ENCODE data around the gene TYMS. TPM values are rescaled to one million over a fixed set of nuclear protein-coding genes. Genes with fewer than 3 reads are reported as not detected.

The TYMS gene
- total and polyA plus RNA-seq, 2 donors (not counting 3 experiments of a cell fraction or from before 2014, with no cell fraction given) = 136 to 200 TPM

DNA sequence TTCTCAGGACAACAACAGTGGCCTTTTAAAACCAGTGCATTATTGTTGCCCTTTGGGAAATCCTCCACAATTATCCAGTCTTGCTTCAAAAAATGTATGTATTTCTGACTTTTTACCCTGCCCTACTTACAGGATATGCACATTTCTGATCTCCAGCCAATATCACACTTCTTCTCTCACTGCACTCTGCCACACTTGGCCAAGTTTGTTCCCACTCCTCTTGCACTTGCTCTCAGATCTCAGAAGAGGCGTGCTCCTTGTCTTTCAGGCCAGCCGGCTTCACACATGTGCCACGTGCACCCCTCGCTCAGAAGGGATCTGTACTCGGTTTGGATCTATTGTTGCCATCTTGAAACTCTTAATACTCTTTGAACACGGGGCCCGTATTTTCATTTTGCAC, 45.3 kb upstream of the TYMS start:
- FAIRE-seq (no peak), DNase-seq (ENCODE audit: low read depth, low spot score) (no peak)
- H3K27ac ChIP-seq (ENCODE audit: insufficient read depth, low read depth, low read length) = no peak overlapping the region
- no peaks in the 10 kb centered on the region for H3K4me1 ChIP-seq (ENCODE audit: control insufficient read depth, extremely low read depth, insufficient read depth, low read length)
- TF ChIP-seq EZH2 (IDR thresholded peaks at IDR 0.05; ENCODE audit: borderline replicate concordance, low read depth, low read length, severe bottlenecking) = no peak
- no peaks in the 10 kb centered on the region for H3K9me1 ChIP-seq (replicated peaks; ENCODE audit: control insufficient read depth, extremely low read depth, insufficient read depth, low read length)
- H3K4me2 ChIP-seq (ENCODE audit: insufficient read depth, low read length) = no peak overlapping the region
- H3K27me3 ChIP-seq (ENCODE audit: control insufficient read depth in 2 of 2, insufficient read depth in 2 of 2, low read length in 2 of 2) = no peaks in the 10 kb centered on the region
- no peaks in the 10 kb centered on the region for H4K20me1 ChIP-seq (replicated peaks; ENCODE audit: control insufficient read depth, extremely low read depth, insufficient read depth, low read length)
- no peaks in the 10 kb centered on the region for H3K9me3 ChIP-seq (replicated peaks; ENCODE audit: control insufficient read depth, insufficient read depth, low read length)
- H3K36me3 ChIP-seq (ENCODE audit: control insufficient read depth in 2 of 2, extremely low read depth in 1 of 2, insufficient read depth in 2 of 2, low read length in 2 of 2) = no peaks in the 10 kb centered on the region
- H2AFZ ChIP-seq (ENCODE audit: low read depth, low read length) = no peak overlapping the region
- H3K4me3 ChIP-seq (replicated peaks in 1 of 3; ENCODE audit: insufficient read depth in 1 of 3, low read depth in 1 of 3, low read length in 3 of 3) = no peak overlapping the region
- ChIA-PET POLR2A (no interaction called here), CTCF (interaction anchor here (2.1 to 6.8 kb wide), 2 partner anchors 12 to 319 kb away, joined by 6 to 82 read pairs; no protein-coding TSS in a partner anchor)
- H3K9ac ChIP-seq (replicated peaks; ENCODE audit: extremely low read depth, insufficient read depth, low read length) = no peak overlapping the region
- intact Hi-C loops (cut with micrococcal nuclease) = loop anchor here (5.0 kb wide), 1 partner anchor 135 kb away; no protein-coding TSS in a partner anchor
- no peaks in the 10 kb centered on the region for H3K79me2 ChIP-seq (ENCODE audit: control insufficient read depth, insufficient read depth, low read length)
- dilution Hi-C loops (cut with MboI; ENCODE audit: extremely low pct_ligation_motif_present, low sequenced_read_pairs) = no loop called here
- BruUV-seq (replicated peaks) = no TSS peak

DNA sequence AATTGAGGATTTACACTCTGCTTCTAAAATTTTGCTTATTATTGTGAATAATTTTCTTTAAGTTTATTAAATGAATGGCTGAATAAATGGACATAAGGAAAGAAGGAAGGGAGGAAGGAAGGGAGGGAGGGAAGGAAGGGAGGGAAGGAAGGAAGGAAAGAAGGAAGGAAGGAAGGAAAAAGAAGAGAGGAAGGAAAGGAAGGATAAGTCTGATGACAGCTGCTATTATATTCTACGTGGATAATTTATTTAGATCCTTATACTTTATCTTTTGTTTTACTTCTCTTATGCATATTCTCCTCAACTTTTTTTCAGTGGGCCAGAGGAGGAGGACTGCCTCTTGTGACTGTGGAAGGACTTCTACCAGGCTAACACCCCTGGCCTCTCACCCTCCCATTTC, 43.3 kb upstream of the TYMS start:
- H3K4me3 ChIP-seq (replicated peaks in 1 of 3; ENCODE audit: insufficient read depth in 1 of 3, low read depth in 1 of 3, low read length in 3 of 3) = no peak overlapping the region
- H3K4me2 ChIP-seq (ENCODE audit: insufficient read depth, low read length) = no peak overlapping the region
- no peak for TF ChIP-seq POLR2A (IDR thresholded peaks at IDR 0.05; ENCODE audit: low read depth, low read length)
- no peak for TF ChIP-seq MYC (IDR thresholded peaks at IDR 0.05; ENCODE audit: low read depth, low read length)
- no peak for TF ChIP-seq FOS (IDR thresholded peaks at IDR 0.05; ENCODE audit: borderline replicate concordance, insufficient read depth, low read length)
- no peak for TF ChIP-seq GATA2 (IDR thresholded peaks at IDR 0.05; ENCODE audit: insufficient read depth, insufficient read length, low read depth, low read length)
- no peak for TF ChIP-seq POLR2AphosphoS5 (IDR thresholded peaks at IDR 0.05; ENCODE audit: insufficient read depth, low read depth, low read length)
- TF ChIP-seq EZH2 (IDR thresholded peaks at IDR 0.05; ENCODE audit: borderline replicate concordance, low read depth, low read length, severe bottlenecking) = no peak
- TF ChIP-seq, protein P1, sequence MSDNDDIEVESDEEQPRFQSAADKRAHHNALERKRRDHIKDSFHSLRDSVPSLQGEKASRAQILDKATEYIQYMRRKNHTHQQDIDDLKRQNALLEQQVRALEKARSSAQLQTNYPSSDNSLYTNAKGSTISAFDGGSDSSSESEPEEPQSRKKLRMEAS (IDR thresholded peaks at IDR 0.05; ENCODE audit: insufficient read depth, insufficient read length) = no peak
- TF ChIP-seq, protein P2, sequence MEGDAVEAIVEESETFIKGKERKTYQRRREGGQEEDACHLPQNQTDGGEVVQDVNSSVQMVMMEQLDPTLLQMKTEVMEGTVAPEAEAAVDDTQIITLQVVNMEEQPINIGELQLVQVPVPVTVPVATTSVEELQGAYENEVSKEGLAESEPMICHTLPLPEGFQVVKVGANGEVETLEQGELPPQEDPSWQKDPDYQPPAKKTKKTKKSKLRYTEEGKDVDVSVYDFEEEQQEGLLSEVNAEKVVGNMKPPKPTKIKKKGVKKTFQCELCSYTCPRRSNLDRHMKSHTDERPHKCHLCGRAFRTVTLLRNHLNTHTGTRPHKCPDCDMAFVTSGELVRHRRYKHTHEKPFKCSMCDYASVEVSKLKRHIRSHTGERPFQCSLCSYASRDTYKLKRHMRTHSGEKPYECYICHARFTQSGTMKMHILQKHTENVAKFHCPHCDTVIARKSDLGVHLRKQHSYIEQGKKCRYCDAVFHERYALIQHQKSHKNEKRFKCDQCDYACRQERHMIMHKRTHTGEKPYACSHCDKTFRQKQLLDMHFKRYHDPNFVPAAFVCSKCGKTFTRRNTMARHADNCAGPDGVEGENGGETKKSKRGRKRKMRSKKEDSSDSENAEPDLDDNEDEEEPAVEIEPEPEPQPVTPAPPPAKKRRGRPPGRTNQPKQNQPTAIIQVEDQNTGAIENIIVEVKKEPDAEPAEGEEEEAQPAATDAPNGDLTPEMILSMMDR (IDR thresholded peaks at IDR 0.05; ENCODE audit: extremely low read depth in 1 of 2, insufficient read depth in 1 of 2, low read depth in 1 of 2, low read length in 2 of 2) = no peak
- TF ChIP-seq JUN (IDR thresholded peaks at IDR 0.05; ENCODE audit: borderline replicate concordance, insufficient read depth, insufficient read length, low read depth) = no peak
- no TSS peak for BruUV-seq (replicated peaks)
- ChIA-PET POLR2A (no interaction called here), CTCF (interaction anchor here (6.8 kb wide), 1 partner anchor 321 kb away, joined by 82 read pairs; no protein-coding TSS in a partner anchor)
- no peaks in the 10 kb centered on the region for H3K27me3 ChIP-seq (ENCODE audit: control insufficient read depth in 2 of 2, insufficient read depth in 2 of 2, low read length in 2 of 2)
- no peaks in the 10 kb centered on the region for H4K20me1 ChIP-seq (replicated peaks; ENCODE audit: control insufficient read depth, extremely low read depth, insufficient read depth, low read length)
- no peak overlapping the region for H3K9ac ChIP-seq (replicated peaks; ENCODE audit: extremely low read depth, insufficient read depth, low read length)
- H3K4me1 ChIP-seq (ENCODE audit: control insufficient read depth, extremely low read depth, insufficient read depth, low read length) = no peaks in the 10 kb centered on the region
- H3K9me1 ChIP-seq (replicated peaks; ENCODE audit: control insufficient read depth, extremely low read depth, insufficient read depth, low read length) = no peaks in the 10 kb centered on the region
- no peaks in the 10 kb centered on the region for H3K79me2 ChIP-seq (ENCODE audit: control insufficient read depth, insufficient read depth, low read length)
- DNase-seq (ENCODE audit: low read depth, low spot score) (no peak), FAIRE-seq (no peak)
- dilution Hi-C loops (cut with MboI; ENCODE audit: extremely low pct_ligation_motif_present, low sequenced_read_pairs) (no loop called here), intact Hi-C loops (cut with micrococcal nuclease) (loop anchor here (5.0 kb wide), 1 partner anchor 137 kb away; no protein-coding TSS in a partner anchor)
- no peaks in the 10 kb centered on the region for H3K9me3 ChIP-seq (replicated peaks; ENCODE audit: control insufficient read depth, insufficient read depth, low read length)
- H3K27ac ChIP-seq (ENCODE audit: insufficient read depth, low read depth, low read length) = no peak overlapping the region
- no peak overlapping the region for H2AFZ ChIP-seq (ENCODE audit: low read depth, low read length)
- no peaks in the 10 kb centered on the region for H3K36me3 ChIP-seq (ENCODE audit: control insufficient read depth in 2 of 2, extremely low read depth in 1 of 2, insufficient read depth in 2 of 2, low read length in 2 of 2)
